HG02840 (cell line): ENCODE results near the gene PAPOLB.

ENCODE experiments used
- ATAC-seq: cut with Tn5 transposase; IDR thresholded peaks from one replicate; pipeline ENCODE4 v1.9.1; 2021; ENCODE audit warnings: mild to moderate bottlenecking, moderate library complexity, moderate number of reproducible peaks; ENCODE audit not compliant: unreplicated experiment, low FRiP score

PAPOLB gene

GRCh38 chr7:4825081-4825480 is 36.7 kb downstream of the PAPOLB start:
- no peak for ATAC-seq

GRCh38 chr7:4824120-4824775 is 37.6 kb downstream of the PAPOLB start:
- ATAC-seq = no peak

GRCh38 chr7:4823441-4824119 is 38.2 kb downstream of the PAPOLB start:
- ATAC-seq = no peak

- no peak for ATAC-seq
Observed at GRCh38 chr7:4822677-4823076, 39.2 kb downstream of the PAPOLB start.

- ATAC-seq = no peak
Observed at GRCh38 chr7:4820967-4821471, 40.8 kb downstream of the PAPOLB start.

- no peak for ATAC-seq
Observed at GRCh38 chr7:4820405-4820966, 41.3 kb downstream of the PAPOLB start.

GRCh38 chr7:4819560-4820404 is 42.0 kb downstream of the PAPOLB start:
- no peak for ATAC-seq

- ATAC-seq = no peak
Observed at GRCh38 chr7:4818000-4818794, 43.6 kb downstream of the PAPOLB start.

GRCh38 chr7:4817178-4817901 is 44.5 kb downstream of the PAPOLB start:
- ATAC-seq = no peak

GRCh38 chr7:4816419-4817080 is 45.3 kb downstream of the PAPOLB start:
- no peak for ATAC-seq

- ATAC-seq = no peak
Observed at GRCh38 chr7:4815609-4816418, 46.0 kb downstream of the PAPOLB start.

GRCh38 chr7:4815121-4815520 is 46.7 kb downstream of the PAPOLB start:
- ATAC-seq = no peak

- no peak for ATAC-seq
Observed at GRCh38 chr7:4814433-4814832, 47.4 kb downstream of the PAPOLB start.

- no peak for ATAC-seq
Observed at GRCh38 chr7:4809666-4810065, 52.2 kb downstream of the PAPOLB start.

- no peak for ATAC-seq
Observed at GRCh38 chr7:4809091-4809591, 52.7 kb downstream of the PAPOLB start.

- no peak for ATAC-seq
Observed at GRCh38 chr7:4808565-4808964, 53.3 kb downstream of the PAPOLB start.

- ATAC-seq = no peak
Observed at GRCh38 chr7:4808026-4808425, 53.8 kb downstream of the PAPOLB start.
